Measurements from ENCODE around the gene PTN.

The PTN gene, protein sequence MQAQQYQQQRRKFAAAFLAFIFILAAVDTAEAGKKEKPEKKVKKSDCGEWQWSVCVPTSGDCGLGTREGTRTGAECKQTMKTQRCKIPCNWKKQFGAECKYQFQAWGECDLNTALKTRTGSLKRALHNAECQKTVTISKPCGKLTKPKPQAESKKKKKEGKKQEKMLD

GRCh38 chr7:137343281-137343841 lies at the start of gene PTN:
TSS of gene PTN (minus strand) at chr7:137343733. CDS start at chr7:137254973, 88,760 bp downstream.
- DNase-seq (ENCODE audit: low read depth in 2 of 2) = no peak

DNA sequence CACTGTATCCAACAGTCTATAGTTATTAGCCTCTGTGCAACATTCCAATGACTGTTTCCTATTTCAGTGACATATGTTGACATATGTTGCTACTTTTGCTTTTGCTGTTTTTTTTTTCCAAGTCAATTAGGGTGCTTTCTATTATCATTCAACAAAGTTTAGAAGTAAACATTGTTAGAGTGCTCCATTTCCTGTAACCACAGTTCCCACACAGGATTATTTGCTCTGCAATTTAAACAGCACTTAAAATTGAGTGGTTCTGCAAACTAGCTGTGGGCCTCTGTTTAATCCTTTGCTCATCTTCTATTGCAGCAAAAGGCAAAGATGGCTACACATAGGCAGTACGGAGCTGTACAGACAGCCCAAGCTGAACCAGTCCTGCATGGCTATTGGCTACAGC lies 46.5 kb upstream of the PTN start:
- DNase-seq (ENCODE audit: low read depth in 2 of 2) = no peak

DNA sequence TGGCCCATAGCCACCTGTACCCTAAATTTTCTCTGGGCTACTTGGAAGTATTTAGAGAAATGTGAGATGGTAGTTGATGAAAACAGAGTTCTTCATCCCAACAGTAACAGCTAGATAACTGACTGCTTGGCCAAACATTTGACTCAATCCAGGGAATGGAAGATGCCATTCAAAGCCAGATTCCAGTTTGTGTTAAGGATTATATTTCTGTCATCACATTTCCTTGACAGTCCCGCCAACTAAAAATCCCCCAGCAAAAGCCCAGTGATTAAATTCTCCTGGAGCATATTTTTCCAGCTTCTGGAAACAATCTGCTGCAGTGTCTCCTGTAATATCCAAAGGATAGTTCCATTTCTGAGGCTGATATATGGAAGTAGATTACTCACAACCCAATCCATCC lies 45.4 kb upstream of the PTN start:
- no peak for DNase-seq (ENCODE audit: low read depth in 2 of 2)

GRCh38 chr7:137386966-137387365 lies 43.4 kb upstream of the PTN start:
- no peak for DNase-seq (ENCODE audit: low read depth in 2 of 2)

- DNase-seq (ENCODE audit: low read depth in 2 of 2) = no peak
Measured at GRCh38 chr7:137381045-137381444, 37.5 kb upstream of the PTN start.

DNA sequence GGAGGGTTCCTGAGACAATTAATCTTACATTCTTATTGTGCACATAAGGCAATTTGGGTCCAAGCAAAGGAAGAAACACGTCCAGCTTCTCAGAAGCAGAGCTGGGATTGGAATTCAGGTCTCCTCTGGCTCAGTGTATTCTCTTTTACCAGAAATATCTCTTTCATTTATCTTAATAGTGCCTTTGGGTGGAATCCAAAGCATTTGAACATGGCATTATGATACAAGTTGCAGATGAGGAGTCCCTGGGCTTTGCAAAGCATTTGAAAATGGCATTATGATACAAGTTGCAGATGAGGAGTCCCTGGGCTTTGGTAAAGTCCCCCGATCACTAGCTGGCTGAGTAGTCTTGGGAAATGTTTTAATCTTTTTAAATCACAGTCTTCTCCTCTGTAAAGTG lies 30.0 kb upstream of the PTN start:
- no peak for DNase-seq (ENCODE audit: low read depth in 2 of 2)

- no peak for DNase-seq (ENCODE audit: low read depth in 2 of 2)
Measured at GRCh38 chr7:137371616-137372015, 28.1 kb upstream of the PTN start.

GRCh38 chr7:137366995-137367394 lies 23.5 kb upstream of the PTN start:
- DNase-seq (ENCODE audit: low read depth in 2 of 2) = no peak

- DNase-seq (ENCODE audit: low read depth in 2 of 2) = no peak
Measured at GRCh38 chr7:137363683-137364082, 20.1 kb upstream of the PTN start.

GRCh38 chr7:137360087-137360679 lies 16.6 kb upstream of the PTN start:
- DNase-seq (ENCODE audit: low read depth in 2 of 2) = no peak

GRCh38 chr7:137354961-137355360 lies 11.4 kb upstream of the PTN start:
- DNase-seq (ENCODE audit: low read depth in 2 of 2) = no peak

DNA sequence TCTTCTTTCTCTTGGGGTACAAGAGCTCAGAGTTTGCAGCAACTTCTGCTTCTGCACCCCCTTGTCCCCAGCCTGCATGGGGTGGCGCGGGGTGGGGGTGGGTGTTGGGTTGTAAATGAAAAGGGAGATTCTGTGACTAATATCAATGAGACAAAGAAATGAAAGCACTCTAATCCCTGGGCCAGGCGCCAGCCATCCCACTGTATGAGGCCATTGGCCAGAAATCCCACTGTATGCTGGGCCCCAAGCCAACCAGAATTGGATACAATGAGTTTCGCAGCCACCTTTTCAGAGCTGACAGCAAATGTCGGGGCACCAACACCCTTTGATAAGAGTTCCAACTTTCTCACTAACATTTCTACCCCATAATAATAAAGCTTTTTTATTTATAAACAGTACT lies 10.9 kb upstream of the PTN start:
- no peak for DNase-seq (ENCODE audit: low read depth in 2 of 2)

DNA sequence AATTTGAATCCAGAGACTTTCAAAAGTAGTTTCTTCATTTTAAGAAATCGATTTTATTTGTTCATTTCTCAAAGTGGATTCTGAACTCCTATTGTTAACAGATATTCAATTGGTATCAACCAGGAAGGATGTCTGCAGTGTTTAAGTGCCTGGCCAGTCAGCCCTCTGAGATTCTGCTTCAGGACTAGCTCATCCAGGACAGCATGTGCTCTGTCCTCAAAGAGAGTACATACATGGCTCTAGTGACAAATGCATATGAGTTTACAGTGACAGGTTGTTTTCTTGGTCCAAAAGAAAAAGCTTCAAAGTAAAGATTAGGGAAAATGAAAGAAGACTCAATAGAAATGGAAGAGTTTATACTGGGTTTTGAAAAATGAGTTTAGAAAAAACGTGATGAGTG lies 8.4 kb upstream of the PTN start:
- no peak for DNase-seq (ENCODE audit: low read depth in 2 of 2)

GRCh38 chr7:137345799-137346449 lies 2.4 kb upstream of the PTN start:
- DNase-seq (ENCODE audit: low read depth in 2 of 2) = no peak

DNA sequence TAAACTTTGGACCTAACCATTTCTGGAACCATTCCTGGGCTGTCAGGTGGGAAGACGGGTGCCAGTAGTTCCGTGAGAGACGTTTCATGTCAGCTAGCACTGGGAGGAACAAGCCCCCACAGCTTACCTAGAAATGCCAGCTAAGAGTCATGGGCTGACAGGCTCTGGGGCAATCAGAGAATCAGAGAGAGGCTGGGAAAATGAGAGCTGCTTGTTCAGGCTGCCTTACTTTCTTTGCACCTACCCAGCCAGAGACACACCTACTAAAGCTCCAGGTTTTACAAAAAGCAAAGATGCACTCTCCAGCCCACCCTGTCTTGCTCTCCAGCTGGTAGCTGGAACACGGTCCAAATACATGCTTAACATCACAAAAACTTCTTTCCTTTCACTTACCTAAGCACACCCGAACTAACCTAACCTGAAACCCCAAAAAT lies 688 bp downstream of the PTN start:
- no peak for DNase-seq (ENCODE audit: low read depth in 2 of 2)

GRCh38 chr7:137342265-137342664 lies 1.3 kb downstream of the PTN start:
- no peak for DNase-seq (ENCODE audit: low read depth in 2 of 2)

DNA sequence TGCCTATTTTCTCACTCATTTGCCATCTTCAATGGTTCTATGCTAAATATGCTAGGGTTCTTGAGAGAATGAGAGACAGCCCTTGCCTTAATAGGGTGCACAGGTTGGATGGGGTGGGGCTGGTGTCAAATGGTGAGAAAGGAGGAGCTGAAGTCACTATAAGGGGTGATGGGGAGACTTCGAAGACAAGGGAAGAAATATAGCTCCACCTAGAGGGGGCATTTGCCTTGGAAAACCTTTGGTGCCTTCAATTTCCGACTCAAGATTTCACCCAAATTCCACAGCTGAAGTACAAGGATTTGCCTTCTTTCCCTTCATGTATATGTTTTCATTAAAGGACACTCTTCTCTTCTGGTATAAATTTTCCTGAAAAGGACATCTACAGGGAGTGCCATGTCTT lies 5.6 kb downstream of the PTN start:
- no peak for DNase-seq (ENCODE audit: low read depth in 2 of 2)

- no peak for DNase-seq (ENCODE audit: low read depth in 2 of 2)
Measured at GRCh38 chr7:137335814-137336213, 7.7 kb downstream of the PTN start.

DNA sequence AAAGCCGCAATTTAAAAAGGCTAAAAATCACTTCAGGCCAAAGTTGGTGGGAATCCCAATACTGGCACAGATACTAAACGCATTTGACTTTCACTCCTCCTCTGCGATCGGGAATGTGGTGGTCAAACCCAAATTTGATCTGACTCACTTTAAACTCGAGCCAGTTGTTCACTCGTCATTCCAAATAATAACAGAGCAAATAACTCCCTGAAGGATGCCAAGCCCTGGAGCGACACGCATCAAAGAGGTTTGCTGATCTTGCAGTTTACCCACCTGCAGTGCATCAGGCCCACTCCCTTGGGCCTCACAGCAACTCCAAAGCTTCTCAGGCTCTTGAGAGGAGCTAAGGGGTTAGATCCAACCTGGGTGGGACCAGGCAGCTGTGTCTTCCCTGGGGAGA lies 12.2 kb downstream of the PTN start:
- no peak for DNase-seq (ENCODE audit: low read depth in 2 of 2)

- no peak for DNase-seq (ENCODE audit: low read depth in 2 of 2)
Measured at GRCh38 chr7:137329411-137329810, 14.1 kb downstream of the PTN start.

GRCh38 chr7:137328373-137329120 lies 15.0 kb downstream of the PTN start:
- no peak for DNase-seq (ENCODE audit: low read depth in 2 of 2)

DNA sequence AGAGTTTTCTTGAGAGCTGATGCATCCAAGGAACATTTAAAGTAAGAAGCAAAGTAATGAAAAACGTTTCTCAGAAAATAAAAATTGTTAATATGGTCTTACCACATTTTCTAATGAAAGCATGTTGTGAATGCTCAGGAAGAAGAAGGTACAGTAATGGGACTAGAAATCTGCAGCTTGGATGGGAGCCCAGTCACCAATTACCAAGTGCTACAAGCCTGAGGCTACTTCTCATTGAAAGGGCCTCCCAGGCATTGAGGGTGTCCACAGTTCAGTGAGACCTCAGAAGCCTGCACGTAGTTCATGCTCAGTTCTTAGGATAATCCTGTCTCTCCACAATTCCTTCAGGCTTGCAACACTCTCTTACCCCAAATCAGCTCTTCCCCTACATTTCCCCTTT lies 17.6 kb downstream of the PTN start:
- no peak for DNase-seq (ENCODE audit: low read depth in 2 of 2)

Data from stimulated activated CD8-positive, alpha-beta memory T cell treated with anti-CD3 and anti-CD28 coated beads, Interleukin-15, amount 100 ng/mL, for 4 hours (primary cell).